Right lobe of liver (tissue), 6 donors: ENCODE measurements around the gene TRDMT1. TPM values are rescaled to one million over a fixed set of nuclear protein-coding genes. Genes with fewer than 3 reads are reported as not detected.

Source experiments
- ATAC-seq, 4 donors: fragments of 200-7000 bp; cut with Tn5 transposase; one replicate each; pipeline ENCODE4 v1.9.1; 2020; ENCODE audit warnings: mild to moderate bottlenecking in 4 of 4, moderate library complexity in 4 of 4
- DNase-seq, 3 donors: peaks; one replicate each; pipeline ENCODE4 v3.0.0-alpha.2; 2020
- H3K27ac ChIP-seq, 3 donors: fragments of 200-600 bp; one replicate each; pipeline ENCODE4 v1.8.0; 2022
- H3K27me3 ChIP-seq, 2 donors: fragments of 200-600 bp; one replicate each; pipeline ENCODE4 v1.8.0; 2022
- H3K36me3 ChIP-seq, 4 donors: fragments of 200-600 bp; sonication (generic) in 1 of 4; one replicate each; pipeline versions ENCODE4 v1.5.1 to v1.8.0; 2017 to 2022; ENCODE audit warnings: control low read depth in 1 of 4
- H3K4me1 ChIP-seq, 4 donors: fragments of 200-600 bp; sonication (generic) in 1 of 4; one replicate each; pipeline versions ENCODE4 v1.5.1 to v1.8.0; 2017 to 2022; ENCODE audit warnings: control low read depth in 1 of 4
- H3K4me3 ChIP-seq, 3 donors: fragments of 200-600 bp; one replicate each; pipeline ENCODE4 v1.8.0; 2022
- H3K9me3 ChIP-seq, 4 donors: fragments of 200-600 bp; sonication (generic) in 1 of 4; one replicate each; pipeline versions ENCODE4 v1.5.1 to v1.8.0; 2017 to 2022; ENCODE audit warnings: control low read depth in 1 of 4
- CTCF ChIP-seq, 4 donors: fragments of 200-600 bp in 3 of 4; fragments of 450-650 bp in 1 of 4; IDR thresholded peaks; one replicate each; pipeline versions ENCODE4 v1.5.1 to v1.8.0; 2016 to 2022; ENCODE audit warnings: antibody characterized with exemption in 4 of 4, mild to moderate bottlenecking in 2 of 4
- POLR2A ChIP-seq: fragments of 450-650 bp; IDR thresholded peaks from one replicate; pipeline ENCODE4 v1.6.1; 2017; ENCODE audit warnings: antibody characterized with exemption, mild to moderate bottlenecking
- whole genome bisulfite sequencing: methylation state at CpG from one replicate; pipeline ENCODE4 v1.1.6; 2018; ENCODE audit warnings: low coverage, low lambda C conversion rate; ENCODE audit not compliant: insufficient coverage; ENCODE audit errors: missing lambda C conversion rate; 5-methylcytosine and 5-hydroxymethylcytosine counted together
- intact Hi-C, 2 donors: fragments of 100-400 bp; cut with DNase I; formaldehyde crosslinking; loops; one replicate each; pipeline versions ENCODE4 v1.11.2 to v1.14.1; 2022
- total RNA-seq, 6 experiments: library from RNA; depleted of rRNA in 2 of 6; stranded (reverse); fragments of >200 nt in 2 of 6; fragmentation: NEBNext Ultra II Directional in 3 of 6; extraction: Animal tissue kit (Norgen Biotek cat#: 25700) in 3 of 6; gene quantifications; one replicate each; pipeline versions ENCODE4 v1.1.0 to v1.2.4, GENCODE V29; 2016 to 2023
- donor health status: DM: no; HTN: yes; CAD: no.
- donor health status: DM: no; HTN: no; CAD: no.
- donor health status: DM: no; HTN: no; CAD: no.
- donor health status: DM: no; HTN: yes; CAD: no.
- donor health status: DM: no; HTN: yes; CAD: no.

TRDMT1 gene
- total RNA-seq, 6 experiments from 2014 or later, result 0.79 to 2.9 (median 1.6) TPM

- Histone ChIP-seq H3K27ac (no peak overlapping the region), H3K4me3 (no peak overlapping the region), H3K36me3 (no peaks in the 10 kb centered on the region), H3K9me3 (no peaks in the 10 kb centered on the region), H3K4me1 (no peaks in the 10 kb centered on the region), H3K27me3 (no peaks in the 10 kb centered on the region)
- no peak for ATAC-seq
- no peak for TF ChIP-seq CTCF (IDR thresholded peaks at IDR 0.05)
- TF ChIP-seq POLR2A, result no peak
- WGBS, result 79% methylated on average over 3 of the region's 3 CpGs
- intact Hi-C loops, result no loop called here
- DNase-seq, result no peak
These were observed 12.8 kb downstream of the TRDMT1 start for GRCh38 chr10:17188644-17189172.

- Histone ChIP-seq H3K36me3 (no peaks in the 10 kb centered on the region), H3K4me3 (no peak overlapping the region), H3K4me1 (no peaks in the 10 kb centered on the region), H3K27ac (no peak overlapping the region), H3K9me3 (no peaks in the 10 kb centered on the region), H3K27me3 (no peaks in the 10 kb centered on the region)
- intact Hi-C loops, result no loop called here
- ATAC-seq (no peak), DNase-seq (no peak)
- WGBS, result 100% methylated on average over 2 of the region's 3 CpGs
- TF ChIP-seq POLR2A (no peak), CTCF (IDR thresholded peaks at IDR 0.05) (no peak)
These were observed 15.6 kb downstream of the TRDMT1 start for GRCh38 chr10:17185873-17186272.

- TF ChIP-seq POLR2A, result no peak
- TF ChIP-seq CTCF (IDR thresholded peaks at IDR 0.05), result peak in 1 of 4 donors; percentile 13
These were observed 18.4 kb downstream of the TRDMT1 start for GRCh38 chr10:17183110-17183509.

GRCh38 chr10:17181751-17182150 is 19.7 kb downstream of the TRDMT1 start:
- TF ChIP-seq POLR2A (no peak), CTCF (IDR thresholded peaks at IDR 0.05) (no peak)
- Histone ChIP-seq H3K27ac (no peak overlapping the region), H3K4me3 (no peak overlapping the region), H3K4me1 (no peaks in the 10 kb centered on the region), H3K36me3 (no peaks in the 10 kb centered on the region), H3K27me3 (no peaks in the 10 kb centered on the region), H3K9me3 (no peaks in the 10 kb centered on the region)
- 48% methylated on average over 2 of the region's 3 CpGs for WGBS
- intact Hi-C loops, result no loop called here
- DNase-seq (no peak), ATAC-seq (no peak)

More at GRCh38 chr10:17183110-17183509, 18.4 kb downstream of the TRDMT1 start:
- no peaks in the 10 kb centered on the region for H3K36me3 ChIP-seq
- WGBS, result 75% methylated on average over 1 of the region's 2 CpGs
- no peak overlapping the region for H3K27ac ChIP-seq
- intact Hi-C loops, result no loop called here
- no peaks in the 10 kb centered on the region for H3K9me3 ChIP-seq
- no peak for ATAC-seq
- no peaks in the 10 kb centered on the region for H3K27me3 ChIP-seq
- H3K4me1 ChIP-seq, result no peaks in the 10 kb centered on the region
- no peak for DNase-seq
- H3K4me3 ChIP-seq, result no peak overlapping the region

- intact Hi-C loops, result no loop called here
- no peak for DNase-seq
- ATAC-seq, result no peak
- Histone ChIP-seq H3K4me3 (no peak overlapping the region), H3K27ac (no peak overlapping the region), H3K36me3 (no peaks in the 10 kb centered on the region), H3K9me3 (no peaks in the 10 kb centered on the region), H3K27me3 (no peaks in the 10 kb centered on the region), H3K4me1 (no peaks in the 10 kb centered on the region)
- no peak for TF ChIP-seq POLR2A
- TF ChIP-seq CTCF (IDR thresholded peaks at IDR 0.05), result no peak
- WGBS, result 78% methylated on average over 2 of the region's 5 CpGs
These were observed 20.4 kb downstream of the TRDMT1 start for GRCh38 chr10:17181110-17181509.
